Measurements from ENCODE around the gene CHST13.

DNA sequence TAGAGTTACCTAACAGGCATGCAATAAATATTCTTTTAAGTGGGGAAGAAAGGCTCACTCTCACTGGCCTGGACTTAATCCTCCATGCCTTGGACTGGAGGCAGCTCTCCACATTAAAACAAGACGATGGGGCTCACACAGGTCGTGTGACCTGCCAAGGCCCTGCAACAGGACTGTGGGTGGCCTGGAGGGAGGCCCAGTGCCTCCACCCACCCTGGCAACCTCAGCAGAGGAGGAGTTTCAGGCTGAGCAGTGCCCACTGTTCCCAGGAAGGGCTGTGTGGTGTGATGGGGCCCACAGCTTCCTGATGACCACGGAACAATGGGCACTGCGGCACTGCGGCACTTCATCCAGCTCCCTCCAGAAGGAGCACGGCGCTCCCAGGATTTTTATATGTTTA lies 11.9 kb upstream of the CHST13 start:
- TF ChIP-seq, protein P1, sequence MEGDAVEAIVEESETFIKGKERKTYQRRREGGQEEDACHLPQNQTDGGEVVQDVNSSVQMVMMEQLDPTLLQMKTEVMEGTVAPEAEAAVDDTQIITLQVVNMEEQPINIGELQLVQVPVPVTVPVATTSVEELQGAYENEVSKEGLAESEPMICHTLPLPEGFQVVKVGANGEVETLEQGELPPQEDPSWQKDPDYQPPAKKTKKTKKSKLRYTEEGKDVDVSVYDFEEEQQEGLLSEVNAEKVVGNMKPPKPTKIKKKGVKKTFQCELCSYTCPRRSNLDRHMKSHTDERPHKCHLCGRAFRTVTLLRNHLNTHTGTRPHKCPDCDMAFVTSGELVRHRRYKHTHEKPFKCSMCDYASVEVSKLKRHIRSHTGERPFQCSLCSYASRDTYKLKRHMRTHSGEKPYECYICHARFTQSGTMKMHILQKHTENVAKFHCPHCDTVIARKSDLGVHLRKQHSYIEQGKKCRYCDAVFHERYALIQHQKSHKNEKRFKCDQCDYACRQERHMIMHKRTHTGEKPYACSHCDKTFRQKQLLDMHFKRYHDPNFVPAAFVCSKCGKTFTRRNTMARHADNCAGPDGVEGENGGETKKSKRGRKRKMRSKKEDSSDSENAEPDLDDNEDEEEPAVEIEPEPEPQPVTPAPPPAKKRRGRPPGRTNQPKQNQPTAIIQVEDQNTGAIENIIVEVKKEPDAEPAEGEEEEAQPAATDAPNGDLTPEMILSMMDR (IDR thresholded peaks at IDR 0.05), result no peak
- TF ChIP-seq POLR2A (IDR thresholded peaks at IDR 0.05), result no peak
